Pancreas (tissue), 10 donors: ENCODE data around the gene UGT1A8. TPM values are rescaled to one million over a fixed set of nuclear protein-coding genes. Genes with fewer than 3 reads are reported as not detected.

Experiments used
- ATAC-seq, 4 donors: fragments of 200-7000 bp; cut with Tn5 transposase; one replicate each; pipeline versions ENCODE4 v1.8.0 to v1.9.1; 2020; ENCODE audit warnings: mild to moderate bottlenecking in 4 of 4, moderate library complexity in 4 of 4
- DNase-seq, 6 donors: peaks; one replicate each; pipeline ENCODE4 v3.0.0-alpha.2; 2020
- FAIRE-seq: peaks from 2 replicates; lab custom pipeline; 2012; peaks lifted over from hg19 to GRCh38; lab: Jason Lieb, UNC
- H3K27ac ChIP-seq, 4 donors: fragments of 200-600 bp; sonication (generic); 1 replicate in 3 of 4; 2 replicates in 1 of 4; pipeline versions ENCODE4 v1.5.0 to v1.8.0; 2020
- H3K27me3 ChIP-seq, 4 donors: fragments of 200-600 bp; one replicate each; pipeline ENCODE4 v1.8.0; 2021
- H3K36me3 ChIP-seq, 3 donors: fragments of 200-600 bp; sonication (generic) in 1 of 3; one replicate each; pipeline versions ENCODE4 v1.5.0 to v1.8.0; 2020 to 2021
- H3K4me1 ChIP-seq, 3 donors: fragments of 200-600 bp; one replicate each; pipeline ENCODE4 v1.8.0; 2021
- H3K4me3 ChIP-seq, 4 donors: fragments of 200-600 bp; sonication (generic) in 2 of 4; one replicate each; pipeline versions ENCODE4 v1.5.0 to v1.8.0; 2020 to 2021
- H3K9me3 ChIP-seq, 4 donors: fragments of 200-600 bp; one replicate each; pipeline ENCODE4 v1.8.0; 2021
- CTCF ChIP-seq, 4 donors: fragments of 200-600 bp; sonication (generic) in 3 of 4; IDR thresholded peaks; one replicate each; pipeline versions ENCODE4 v1.5.0 to v1.8.0; 2021; ENCODE audit warnings: antibody characterized with exemption in 4 of 4
- whole genome bisulfite sequencing, 2 donors: extraction: QIAGEN DNeasy Blood & Tissue Kit; methylation state at CpG; one replicate each; pipeline ENCODE4 v1.1.7; 2013; 5-methylcytosine and 5-hydroxymethylcytosine counted together
- intact Hi-C, 3 donors: fragments of 100-400 bp; cut with DNase I; formaldehyde crosslinking; loops; one replicate each; pipeline versions ENCODE4 v1.11.1 to v1.14.2; 2022
- polyA plus RNA-seq, 2 donors: library from polyadenylated mRNA; stranded (reverse); fragments of 200-250 nt; gene quantifications; one replicate each; pipeline ENCODE4 v1.2.3, GENCODE V29; 2013
- total RNA-seq, 6 donors: library from RNA; stranded (reverse); fragmentation: NEBNext Ultra II Directional in 4 of 6; extraction: Animal tissue kit (Norgen Biotek cat#: 25700) in 4 of 6; gene quantifications; one replicate each; pipeline versions ENCODE4 v1.2.1 to v1.2.4, GENCODE V29; 2021 to 2023
- donor health status: healthy with polysubstance abuse.
- donor health status: DM: no; HTN: no; CAD: no; lungs with moderate emphysema.
- donor health status: DM: no; HTN: no; CAD: no.
- donor health status: control.
- donor health status: control.
- donor health status: Bipolar disorder and iron deficiency.
- donor health status: DM: yes; HTN: yes; CAD: no.
- donor health status: DM: no; HTN: no; CAD: no.
- donor health status: DM: no; HTN: no; CAD: no.
- donor health status: DM: yes; HTN: yes; CAD: no.

UGT1A8 gene
- total and polyA plus RNA-seq, 8 donors = 0.12 TPM; not detected in 7

- FAIRE-seq = no peak
Measured at GRCh38 chr2:233673896-233674295, 56.5 kb downstream of the UGT1A8 start.

GRCh38 chr2:233674314-233674713 is 56.9 kb downstream of the UGT1A8 start:
- ATAC-seq (no peak), DNase-seq (no peak), FAIRE-seq (no peak)
- Histone ChIP-seq H3K4me3 (no peak overlapping the region), H3K4me1 (no peaks in the 10 kb centered on the region), H3K9me3 (no peaks in the 10 kb centered on the region), H3K36me3 (no peaks in the 10 kb centered on the region), H3K27ac (no peak overlapping the region), H3K27me3 (no peaks in the 10 kb centered on the region)
- intact Hi-C loops = no loop called here
- 63 to 70% methylated on average over 1 of the region's 1 CpG for WGBS, 2 donors
- TF ChIP-seq CTCF (IDR thresholded peaks at IDR 0.05) = no peak

More at GRCh38 chr2:233673896-233674295, 56.5 kb downstream of the UGT1A8 start:
- no peaks in the 10 kb centered on the region for H3K4me1 ChIP-seq
- H3K27ac ChIP-seq = no peak overlapping the region
- no peak overlapping the region for H3K4me3 ChIP-seq
- H3K27me3 ChIP-seq = no peaks in the 10 kb centered on the region
- no peak for TF ChIP-seq CTCF (IDR thresholded peaks at IDR 0.05)
- DNase-seq = no peak
- no peaks in the 10 kb centered on the region for H3K9me3 ChIP-seq
- no peak for ATAC-seq
- H3K36me3 ChIP-seq = no peaks in the 10 kb centered on the region
- intact Hi-C loops = no loop called here

- DNase-seq = no peak
- no peaks in the 10 kb centered on the region for H3K27me3 ChIP-seq
- H3K4me1 ChIP-seq = no peaks in the 10 kb centered on the region
- TF ChIP-seq CTCF (IDR thresholded peaks at IDR 0.05) = no peak
- H3K36me3 ChIP-seq = no peaks in the 10 kb centered on the region
- H3K27ac ChIP-seq = no peak overlapping the region
- intact Hi-C loops = no loop called here
- no peak for ATAC-seq
- no peak overlapping the region for H3K4me3 ChIP-seq
- WGBS, 2 donors = 19 to 21% methylated on average over 4 of the region's 4 CpGs
- FAIRE-seq = no peak
- H3K9me3 ChIP-seq = no peaks in the 10 kb centered on the region
Measured at GRCh38 chr2:233674995-233675394, 57.6 kb downstream of the UGT1A8 start.

GRCh38 chr2:233676046-233676445 is 58.6 kb downstream of the UGT1A8 start:
- Histone ChIP-seq H3K36me3 (no peaks in the 10 kb centered on the region), H3K4me1 (no peaks in the 10 kb centered on the region), H3K27me3 (no peaks in the 10 kb centered on the region), H3K4me3 (no peak overlapping the region), H3K9me3 (no peaks in the 10 kb centered on the region), H3K27ac (no peak overlapping the region)
- no peak for TF ChIP-seq CTCF (IDR thresholded peaks at IDR 0.05)
- intact Hi-C loops = no loop called here
- FAIRE-seq (no peak), ATAC-seq (no peak), DNase-seq (no peak)
- 69 to 83% methylated on average over 2 of the region's 2 CpGs for WGBS, 2 donors

- no peak for FAIRE-seq
- TF ChIP-seq CTCF (IDR thresholded peaks at IDR 0.05) = no peak
- no peak overlapping the region for H3K27ac ChIP-seq
- intact Hi-C loops = no loop called here
- H3K27me3 ChIP-seq = no peaks in the 10 kb centered on the region
- no peak for DNase-seq
- H3K4me1 ChIP-seq = no peaks in the 10 kb centered on the region
- H3K4me3 ChIP-seq = no peak overlapping the region
- ATAC-seq = no peak
- H3K36me3 ChIP-seq = no peaks in the 10 kb centered on the region
- WGBS, 2 donors = 54 to 59% methylated on average over 4 of the region's 4 CpGs
- no peaks in the 10 kb centered on the region for H3K9me3 ChIP-seq
Measured at GRCh38 chr2:233679196-233679595, 61.8 kb downstream of the UGT1A8 start.
